Skeletal muscle tissue (tissue), 4 donors: ENCODE measurements around the gene C1R. TPM values are rescaled to one million over a fixed set of nuclear protein-coding genes. Genes with fewer than 3 reads are reported as not detected.
"Not testable (repeated sequence)": the region's sequence is repeated elsewhere in the genome, so short reads cannot be mapped to it uniquely, and the experiment has no call there.

Source experiments
- H3K27ac ChIP-seq: one replicate; pipeline ENCODE4 v1.7.0; 2013; ENCODE audit warnings: mild to moderate bottlenecking, low read depth, low read length, inconsistent platforms
- H3K27me3 ChIP-seq, 3 donors: one replicate each; pipeline ENCODE4 v1.7.0; 2013; ENCODE audit warnings: low read length in 3 of 3; ENCODE audit not compliant: control insufficient read depth in 3 of 3, insufficient read depth in 3 of 3
- H3K36me3 ChIP-seq, 3 donors: one replicate each; pipeline ENCODE4 v1.7.0; 2013; ENCODE audit warnings: low read length in 3 of 3; ENCODE audit not compliant: control insufficient read depth in 3 of 3, insufficient read depth in 3 of 3
- H3K4me1 ChIP-seq, 3 donors: one replicate each; pipeline ENCODE4 v1.7.0; 2013; ENCODE audit warnings: low read length in 3 of 3, mild to moderate bottlenecking in 3 of 3; ENCODE audit not compliant: control insufficient read depth in 3 of 3, insufficient read depth in 3 of 3
- H3K4me3 ChIP-seq, 3 donors: one replicate each; pipeline ENCODE4 v1.7.0; 2013; ENCODE audit warnings: low read length in 3 of 3
- H3K9ac ChIP-seq, 3 donors: one replicate each; pipeline ENCODE4 v1.7.0; 2013; ENCODE audit warnings: low read length in 3 of 3, mild to moderate bottlenecking in 3 of 3, moderate library complexity in 2 of 3, low read depth in 1 of 3
- H3K9me3 ChIP-seq, 3 donors: one replicate each; pipeline ENCODE4 v1.7.0; 2013; ENCODE audit warnings: low read length in 3 of 3; ENCODE audit not compliant: control insufficient read depth in 3 of 3
- total RNA-seq: library from RNA; depleted of rRNA; stranded (reverse); fragments of >200 nt; gene quantifications from one replicate; pipeline ENCODE4 v1.2.3, GENCODE V29; 2014
- donor health status: Osteomylitis.

The C1R gene
- total RNA-seq, 1 donor from 2014 or later, result 76.7 TPM

- Histone ChIP-seq H3K4me1 (peaks cover 19 to 37% (median 28%) of the 10 kb centered on the region in 3 donors), H3K9ac (peak overlapping the region; percentile 52 to 83 (median 71)), H3K9me3 (no peaks in the 10 kb centered on the region), H3K36me3 (peaks cover 3 to 28% (median 21%) of the 10 kb centered on the region in 3 donors), H3K27ac (peak overlapping the region; percentile 90), H3K4me3 (peak overlapping the region; percentile 65 to 76 (median 74)), H3K27me3 (no peaks in the 10 kb centered on the region)
These were observed 30.6 kb downstream of the C1R start for GRCh38 chr12:7061596-7061995.

- Histone ChIP-seq H3K27ac (peak overlapping the region; percentile 90), H3K36me3 (peaks cover 0 to 23% (median 18%) of the 10 kb centered on the region in 3 donors), H3K4me1 (peaks cover 19 to 37% (median 26%) of the 10 kb centered on the region in 3 donors), H3K9ac (peak overlapping the region; percentile 69 to 83 (median 71)), H3K9me3 (no peaks in the 10 kb centered on the region), H3K27me3 (no peaks in the 10 kb centered on the region), H3K4me3 (peak overlapping the region; percentile 65 to 76 (median 74))
These were observed 31.1 kb downstream of the C1R start for GRCh38 chr12:7061138-7061537.

- Histone ChIP-seq H3K9ac (peak within 1 kb of the TSS; percentile 69 to 83 (median 71)), H3K4me3 (peak within 1 kb of the TSS; percentile 65 to 76 (median 74)), H3K36me3 (peaks cover 0 to 16% (median 13%) of the 10 kb centered on the region in 3 donors), H3K27ac (peak within 1 kb of the TSS; percentile 90), H3K4me1 (peaks cover 19 to 37% (median 26%) of the 10 kb centered on the region in 3 donors), H3K27me3 (no peaks in the 10 kb centered on the region), H3K9me3 (no peaks in the 10 kb centered on the region)
These were observed 31.8 kb downstream of the C1R start, which contains the start of gene C1S for GRCh38 chr12:7060353-7060954. C1S (plus strand) TSS chr12:7060718; CDS start chr12:7061913, 1,195 bp downstream.

- Histone ChIP-seq H3K9ac (peak overlapping the region in 2 of 3 donors; percentile 23 to 71), H3K27ac (peak overlapping the region; percentile 90), H3K9me3 (no peaks in the 10 kb centered on the region), H3K36me3 (peaks cover 0 to 16% (median 8%) of the 10 kb centered on the region in 3 donors), H3K27me3 (no peaks in the 10 kb centered on the region), H3K4me3 (no peak overlapping the region), H3K4me1 (peaks cover 19 to 37% (median 26%) of the 10 kb centered on the region in 3 donors)
These were observed 32.5 kb downstream of the C1R start for GRCh38 chr12:7059780-7060179.

GRCh38 chr12:7058850-7059395 is 33.3 kb downstream of the C1R start:
- H3K9me3 ChIP-seq, result no peaks in the 10 kb centered on the region
- peaks cover 0 to 13% (median 7%) of the 10 kb centered on the region in 3 donors for H3K36me3 ChIP-seq
- H3K9ac ChIP-seq, result no peak overlapping the region
- H3K4me1 ChIP-seq, result peaks cover 19 to 35% (median 26%) of the 10 kb centered on the region in 3 donors
- no peak overlapping the region for H3K27ac ChIP-seq
- no peaks in the 10 kb centered on the region for H3K27me3 ChIP-seq
- H3K4me3 ChIP-seq, result no peak overlapping the region

GRCh38 chr12:7058163-7058845 is 33.9 kb downstream of the C1R start:
- H3K27ac ChIP-seq, result no peak overlapping the region
- no peaks in the 10 kb centered on the region for H3K27me3 ChIP-seq
- H3K9ac ChIP-seq, result no peak overlapping the region
- peaks cover 19 to 35% (median 26%) of the 10 kb centered on the region in 3 donors for H3K4me1 ChIP-seq
- H3K9me3 ChIP-seq, result no peaks in the 10 kb centered on the region
- peaks cover 0 to 7% (median 4%) of the 10 kb centered on the region in 3 donors for H3K36me3 ChIP-seq
- H3K4me3 ChIP-seq, result no peak overlapping the region

- H3K9ac ChIP-seq, H3K9me3 ChIP-seq, H3K27me3 ChIP-seq, H3K27ac ChIP-seq, H3K4me3 ChIP-seq, H3K36me3 ChIP-seq: not testable (repeated sequence)
- H3K4me1 ChIP-seq, result peaks cover 7 to 14% (median 9%) of the 10 kb centered on the region in 3 donors
These were observed 36.5 kb downstream of the C1R start for GRCh38 chr12:7055736-7056135.

- H3K27ac ChIP-seq, result no peak overlapping the region
- no peaks in the 10 kb centered on the region for H3K36me3 ChIP-seq
- H3K27me3 ChIP-seq, result no peaks in the 10 kb centered on the region
- no peak overlapping the region for H3K4me3 ChIP-seq
- H3K9me3 ChIP-seq, result no peaks in the 10 kb centered on the region
- H3K4me1 ChIP-seq, result peaks cover 3 to 7% (median 4%) of the 10 kb centered on the region in 3 donors
- H3K9ac ChIP-seq, result no peak overlapping the region
These were observed 37.3 kb downstream of the C1R start for GRCh38 chr12:7054925-7055324.

- H3K4me1 ChIP-seq, result peaks cover 3 to 14% (median 7%) of the 10 kb centered on the region in 3 donors
- not testable (repeated sequence) for H3K9ac ChIP-seq, H3K9me3 ChIP-seq, H3K27ac ChIP-seq, H3K27me3 ChIP-seq, H3K4me3 ChIP-seq, H3K36me3 ChIP-seq
These were observed 42.3 kb downstream of the C1R start for GRCh38 chr12:7049973-7050372.

GRCh38 chr12:7049445-7049951 is 42.7 kb downstream of the C1R start:
- not testable (repeated sequence) for H3K27ac ChIP-seq, H3K36me3 ChIP-seq, H3K4me3 ChIP-seq, H3K9me3 ChIP-seq, H3K9ac ChIP-seq, H3K27me3 ChIP-seq
- H3K4me1 ChIP-seq, result peaks cover 3 to 14% (median 7%) of the 10 kb centered on the region in 3 donors
